DND-41 (cell line): Measurements from ENCODE around the gene TNRC6B.

Experiments used
- CTCF ChIP-seq: IDR thresholded peaks from 2 replicates; pipeline ENCODE4 v1.5.1; 2012; ENCODE audit warnings: borderline replicate concordance, low read length, moderate library complexity, mild to moderate bottlenecking; ENCODE audit not compliant: poor library complexity, severe bottlenecking; ENCODE audit errors: extremely low read depth
- EZH2 ChIP-seq: IDR thresholded peaks from 3 replicates; pipeline ENCODE4 v1.6.1; 2012; ENCODE audit warnings: borderline replicate concordance, low read depth, mild to moderate bottlenecking, moderate library complexity, low read length, inconsistent platforms; ENCODE audit not compliant: severe bottlenecking

- TF ChIP-seq CTCF (no peak), EZH2 (no peak)
Measured at GRCh38 chr22:40183029-40183581, 5.4 kb downstream of the TNRC6B start.
